ENCODE results near the gene PDRG1.
"Not testable (repeated sequence)": the region's sequence is repeated elsewhere in the genome, so short reads cannot be mapped to it uniquely, and the experiment has no call there.

Gene PDRG1

DNA sequence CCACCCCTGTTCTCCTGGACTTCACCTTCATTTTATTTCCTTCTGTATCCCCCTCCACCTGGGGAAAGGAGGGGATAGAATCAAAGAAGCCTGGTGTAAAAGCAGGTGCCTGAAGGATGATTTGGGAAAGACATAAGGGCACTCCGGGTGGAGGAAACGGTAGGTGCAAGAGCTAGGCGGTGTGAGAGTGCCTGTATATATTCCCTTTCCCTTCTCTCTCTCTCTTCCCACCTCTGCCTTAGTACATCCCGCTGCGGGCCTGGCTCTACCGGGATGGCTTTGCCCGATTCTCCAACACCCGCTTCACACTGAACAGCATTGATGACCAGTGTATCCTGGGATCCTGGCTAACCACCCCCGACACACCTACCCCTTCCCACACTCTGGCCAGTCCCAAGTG lies 26.2 kb downstream of the PDRG1 start:
- DNase-seq, result no peak

DNA sequence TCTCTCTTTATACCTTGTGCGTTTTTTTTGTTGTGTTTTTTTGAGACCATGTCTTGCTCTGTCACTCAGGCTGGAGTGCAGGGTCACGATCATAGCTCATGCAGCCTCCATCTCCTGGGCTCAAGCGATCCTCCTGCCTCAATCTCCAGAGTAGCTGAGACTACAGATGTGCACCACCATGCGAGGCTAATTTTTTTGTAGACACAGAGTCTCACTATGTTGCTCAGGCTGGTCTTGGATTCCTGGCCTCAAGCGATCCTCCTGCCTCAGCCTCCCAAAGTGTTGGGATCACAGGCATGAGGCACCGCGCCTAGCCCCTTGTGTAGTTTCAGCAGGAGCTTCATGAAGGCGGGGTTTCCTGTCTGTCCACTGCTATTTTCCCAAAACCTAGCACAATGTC lies 27.3 kb downstream of the PDRG1 start:
- no peak for DNase-seq

DNA sequence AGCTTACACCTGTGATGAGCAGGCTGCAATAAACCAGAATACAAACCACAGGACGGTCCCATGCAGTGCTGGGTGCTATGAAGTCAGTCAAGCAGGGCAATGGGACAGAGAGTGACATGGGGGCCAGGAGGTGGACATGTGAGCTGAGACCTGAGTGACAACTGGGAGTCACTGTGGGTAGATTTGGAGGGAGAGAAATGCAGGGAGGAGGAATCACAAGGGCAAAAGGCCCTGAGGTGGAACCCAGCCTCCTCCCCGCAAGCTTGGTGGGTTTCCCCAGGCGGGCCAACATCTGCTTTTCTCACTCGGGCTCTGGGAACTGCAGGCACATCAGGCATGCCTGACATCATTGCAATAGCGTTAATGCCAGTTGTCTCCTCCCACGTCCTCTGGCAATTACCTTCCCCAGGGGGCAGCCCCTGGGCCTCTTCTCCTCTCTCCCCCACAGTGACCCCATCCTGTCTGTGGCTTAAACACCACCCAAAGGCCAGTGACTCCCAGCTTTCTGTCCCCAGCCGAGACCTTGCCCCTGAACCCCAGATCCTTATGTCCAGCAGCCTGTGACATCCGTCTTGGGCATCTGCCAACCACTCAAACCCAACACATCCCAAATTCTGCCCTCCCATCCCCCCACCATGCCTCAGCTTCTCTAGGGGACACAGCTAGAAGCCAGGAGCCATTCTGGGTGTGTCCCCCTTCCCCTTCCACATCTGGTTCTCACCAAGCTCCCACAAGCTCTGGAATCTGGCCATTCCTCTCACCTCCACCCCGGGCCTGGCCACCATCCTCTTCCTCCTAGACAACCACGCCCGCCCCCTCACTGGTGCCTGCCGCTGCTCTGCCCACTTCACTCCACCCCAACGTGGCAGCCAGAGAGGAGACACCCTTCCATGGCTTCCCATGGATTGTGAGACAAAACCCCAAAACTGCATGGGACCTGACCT lies 28.2 kb downstream of the PDRG1 start:
- DNase-seq, result peak; percentile 89 to 95 (median 92)

DNA sequence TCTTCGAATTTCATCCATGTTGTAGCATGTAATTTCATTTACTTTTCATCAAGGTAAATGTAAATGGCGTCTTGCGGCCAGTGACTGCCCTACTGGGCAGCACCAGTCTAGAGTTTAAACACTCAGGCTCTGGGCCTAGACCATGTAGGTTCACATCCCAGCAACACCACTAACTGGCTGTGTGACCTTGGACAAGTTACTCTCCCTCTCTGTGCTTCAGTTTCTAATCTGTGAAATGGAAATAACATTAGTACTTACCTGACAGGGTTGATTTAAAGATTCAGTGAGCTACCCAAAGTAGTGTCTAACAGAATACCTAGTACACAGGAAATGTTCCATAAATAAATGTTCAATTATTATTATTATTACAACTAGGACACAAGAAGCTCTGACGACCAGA lies 29.3 kb downstream of the PDRG1 start:
- no peak for DNase-seq

DNA sequence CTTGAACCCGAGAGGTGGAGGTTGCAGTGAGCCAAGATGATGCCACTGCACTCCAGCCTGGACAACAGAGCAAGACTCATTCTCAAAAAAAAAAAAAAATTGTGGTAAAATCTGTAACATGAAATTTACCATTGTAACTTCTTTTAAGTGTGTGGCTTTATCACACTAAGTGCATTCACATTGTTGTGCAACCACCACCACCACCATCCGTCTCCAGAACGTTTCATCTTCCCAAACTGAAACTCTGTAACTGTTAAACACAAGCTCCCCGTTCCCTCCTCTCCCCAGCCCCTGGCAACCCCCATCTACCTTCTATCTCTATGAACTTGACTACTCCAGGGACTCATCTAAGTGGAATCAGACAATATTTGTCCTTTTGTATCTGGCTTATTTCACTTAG lies 29.7 kb downstream of the PDRG1 start:
- no peak for DNase-seq

DNA sequence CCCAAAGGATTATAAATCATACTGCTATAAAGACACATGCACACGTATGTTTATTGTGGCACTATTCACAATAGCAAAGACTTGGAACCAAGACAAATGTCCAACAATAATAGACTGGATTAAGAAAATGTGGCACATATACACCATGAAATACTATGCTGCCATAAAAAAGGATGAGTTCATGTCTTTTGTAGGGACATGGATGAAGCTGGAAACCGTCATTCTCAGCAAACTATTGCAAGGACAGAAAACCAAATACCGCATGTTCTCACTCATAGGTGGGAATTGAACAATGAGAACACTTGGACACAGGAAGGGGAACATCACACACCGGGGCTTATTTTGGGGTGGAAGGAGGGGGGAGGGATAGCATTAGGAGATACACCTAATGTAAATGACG lies 30.4 kb downstream of the PDRG1 start:
- not testable (repeated sequence) for DNase-seq

DNA sequence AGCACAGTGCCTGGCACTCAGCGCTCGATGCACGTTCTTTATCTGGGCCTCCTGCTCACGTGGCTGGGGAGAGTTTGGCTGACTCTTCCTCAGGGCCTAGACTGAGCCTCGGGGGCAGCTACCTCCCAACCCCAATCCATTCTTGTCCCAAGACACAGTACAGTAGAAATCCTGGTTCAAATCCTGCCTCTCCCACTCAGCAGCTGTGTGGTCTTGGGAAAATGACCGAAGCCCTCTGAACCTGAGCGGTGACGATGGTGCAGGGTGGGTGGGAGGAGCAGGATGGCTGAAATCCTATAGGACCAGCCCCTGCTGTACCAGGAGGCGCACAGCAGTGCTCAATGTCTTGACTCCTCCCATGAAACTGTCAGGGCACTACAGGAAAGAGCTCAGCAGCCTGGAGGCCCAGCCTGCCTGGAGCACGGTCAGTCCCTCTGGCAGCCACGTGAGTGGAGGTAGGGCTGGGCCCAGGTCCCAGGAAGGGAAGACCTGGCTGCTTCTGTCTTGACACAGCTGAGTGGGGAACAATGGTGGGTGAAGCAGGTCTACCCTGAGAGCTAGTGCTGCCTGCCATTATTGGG lies 31.5 kb downstream of the PDRG1 start:
- DNase-seq, result no peak

DNA sequence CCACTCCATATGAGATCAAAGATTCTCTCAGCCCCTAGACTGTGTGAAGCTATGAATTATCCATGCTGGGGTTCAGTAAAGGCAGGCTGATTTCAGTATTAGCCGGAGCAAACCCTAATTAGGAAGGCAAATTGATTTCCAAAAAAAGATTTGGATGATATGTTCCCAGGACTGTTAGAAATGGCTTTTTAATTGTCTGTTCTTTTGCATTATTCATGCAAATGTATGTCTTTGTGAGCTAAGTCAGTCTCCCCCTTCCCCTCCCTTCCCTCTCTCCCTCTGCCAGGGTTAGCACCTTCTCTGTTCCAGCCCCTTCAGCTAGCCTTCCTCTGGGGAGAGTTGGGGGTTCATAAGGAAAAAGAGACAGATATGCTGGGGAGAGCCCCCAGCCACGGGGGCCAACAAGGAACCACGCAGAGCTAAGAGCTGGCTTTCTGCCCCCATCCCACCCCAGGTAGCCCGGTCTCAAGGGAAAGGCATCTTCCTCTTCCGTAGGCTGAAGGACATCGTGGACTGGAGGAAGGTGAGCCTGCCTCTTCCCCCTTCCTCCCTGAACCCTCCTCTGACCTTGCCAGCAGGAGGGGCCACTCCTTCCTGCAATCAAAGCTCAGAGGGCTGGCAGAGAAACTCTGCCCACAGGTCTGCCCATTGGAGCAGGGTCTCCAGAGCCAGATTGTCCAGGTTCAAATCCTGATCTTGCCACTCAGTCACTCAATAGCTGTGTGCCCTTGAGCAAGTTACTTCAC lies 32.3 kb downstream of the PDRG1 start:
- DNase-seq, result no peak

DNA sequence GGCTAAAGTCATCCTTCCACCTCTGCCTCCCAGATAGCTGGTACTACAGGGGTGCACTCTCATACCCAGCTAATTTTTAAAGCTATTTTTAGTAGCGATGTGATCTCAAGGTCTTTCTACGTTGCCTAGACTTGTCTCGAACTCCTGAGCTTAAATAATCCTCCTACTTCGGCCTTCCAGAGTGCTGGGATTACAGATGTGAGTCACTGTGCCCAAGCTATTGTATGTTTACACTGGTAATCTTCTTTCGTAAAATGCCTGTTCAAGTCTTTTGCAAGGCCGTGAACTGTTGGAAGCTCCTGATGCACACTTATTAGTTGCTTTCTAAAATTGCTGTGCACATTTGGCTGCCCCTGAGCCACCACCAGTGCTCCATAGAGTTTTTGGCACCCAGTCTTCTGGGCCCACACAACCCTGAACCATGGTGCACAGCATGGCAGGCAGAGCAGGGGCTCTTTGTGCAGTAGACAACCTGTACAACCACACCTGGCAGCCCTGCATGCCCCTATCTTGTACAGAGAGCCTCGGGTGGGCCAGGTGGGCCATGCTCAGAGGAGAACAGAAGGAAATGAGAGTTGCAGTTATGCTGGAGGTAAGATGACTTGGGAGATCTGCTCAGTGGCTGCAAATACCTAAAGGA lies 33.3 kb downstream of the PDRG1 start:
- no peak for DNase-seq

DNA sequence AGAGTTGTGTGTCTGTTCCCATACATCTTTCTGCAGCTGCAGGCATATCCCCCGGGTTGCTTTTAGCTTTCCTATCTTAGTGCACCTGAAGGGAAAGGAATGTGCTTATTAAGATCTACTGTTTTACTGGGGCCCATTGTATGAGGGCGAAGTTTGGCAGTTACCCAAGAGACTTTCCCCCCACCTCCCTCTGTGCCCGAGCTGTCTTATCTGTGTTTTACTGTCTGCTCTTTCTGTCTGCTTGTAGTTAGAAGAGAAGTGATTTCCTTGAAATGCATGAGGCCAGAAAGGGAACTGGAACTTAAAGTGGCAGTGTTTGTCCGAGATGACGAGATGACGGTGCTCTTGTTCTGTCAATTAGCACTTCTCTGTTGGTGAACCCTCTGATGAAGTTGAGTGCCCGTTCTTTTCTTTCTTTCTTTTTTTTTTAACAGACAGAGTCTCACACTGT lies 33.9 kb downstream of the PDRG1 start:
- peak; percentile 56 to 88 (median 65) for DNase-seq

DNA sequence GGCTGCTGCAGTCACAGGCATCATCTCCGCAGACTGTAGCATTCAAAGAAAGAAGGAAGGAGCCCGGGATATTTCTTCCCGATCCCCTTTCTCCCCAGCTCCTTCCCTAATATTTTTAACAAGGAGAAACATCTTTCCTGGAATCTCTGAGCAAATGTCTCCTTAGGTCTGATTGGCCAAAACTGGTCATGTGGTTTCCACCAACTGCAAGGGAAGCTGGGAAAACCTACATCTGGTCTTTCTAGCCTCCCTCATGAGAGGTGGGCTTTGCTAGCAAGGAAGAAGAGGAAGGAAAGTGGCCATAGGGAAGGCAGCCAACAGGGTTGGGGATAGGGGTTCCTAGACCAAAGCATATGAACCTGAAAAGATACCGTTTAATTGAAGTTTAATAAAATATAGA lies 35.1 kb downstream of the PDRG1 start:
- no peak for DNase-seq

DNA sequence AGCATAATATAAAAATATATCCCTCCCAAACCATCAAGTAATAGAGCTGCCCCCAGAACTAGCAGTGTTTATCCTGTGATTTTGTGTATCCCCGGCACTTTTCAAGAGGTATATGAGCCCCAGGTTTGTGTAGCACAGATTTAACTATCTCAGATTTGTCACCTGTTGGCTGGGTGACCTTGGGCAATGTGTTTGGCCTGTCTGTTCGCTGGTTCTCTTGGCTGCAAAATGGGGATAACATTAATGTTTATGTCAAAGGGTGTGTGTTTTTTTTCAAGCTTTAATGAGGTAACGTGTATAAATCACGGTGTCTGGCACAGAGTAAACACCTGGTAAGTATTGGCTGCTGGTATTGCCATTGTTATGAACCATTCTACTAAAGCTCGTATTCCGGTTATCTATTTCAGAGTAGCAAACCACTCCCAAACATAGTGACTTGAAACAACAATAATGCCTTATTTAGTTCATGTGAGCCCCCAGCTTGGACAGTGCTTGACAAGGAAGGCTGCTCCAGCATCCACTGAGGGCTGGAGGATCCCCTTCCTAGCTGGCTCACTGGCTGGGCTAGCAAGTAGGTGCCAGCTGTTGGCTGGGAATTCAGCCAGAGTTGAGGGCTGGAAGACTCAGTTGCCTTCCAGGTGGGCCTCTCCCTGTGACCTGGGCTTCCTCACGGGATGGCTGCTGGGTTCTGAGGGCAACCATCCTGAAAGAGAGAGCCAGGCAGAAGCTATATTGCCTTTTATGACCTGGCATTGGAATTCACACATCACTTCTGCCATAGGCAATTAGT lies 36.2 kb downstream of the PDRG1 start:
- no peak for DNase-seq

DNA sequence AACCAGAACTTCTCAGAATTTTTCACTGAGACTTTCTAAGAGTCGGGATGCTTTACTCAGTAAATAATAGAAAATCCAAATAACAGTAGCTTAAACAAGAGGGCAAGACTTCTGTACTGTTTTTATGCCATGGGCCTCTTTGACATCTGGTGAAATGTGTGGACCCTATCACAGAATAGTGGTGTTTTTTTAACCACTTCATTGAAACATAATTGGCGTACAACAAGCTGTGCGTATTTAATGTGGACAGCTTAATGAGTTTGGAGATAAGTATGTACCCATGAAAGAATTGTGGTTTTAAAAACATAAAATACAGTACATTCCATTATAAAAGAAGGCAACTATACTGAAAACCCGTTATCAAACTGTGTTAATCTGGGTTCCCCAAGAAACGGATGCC lies 37.7 kb downstream of the PDRG1 start:
- DNase-seq, result no peak

DNA sequence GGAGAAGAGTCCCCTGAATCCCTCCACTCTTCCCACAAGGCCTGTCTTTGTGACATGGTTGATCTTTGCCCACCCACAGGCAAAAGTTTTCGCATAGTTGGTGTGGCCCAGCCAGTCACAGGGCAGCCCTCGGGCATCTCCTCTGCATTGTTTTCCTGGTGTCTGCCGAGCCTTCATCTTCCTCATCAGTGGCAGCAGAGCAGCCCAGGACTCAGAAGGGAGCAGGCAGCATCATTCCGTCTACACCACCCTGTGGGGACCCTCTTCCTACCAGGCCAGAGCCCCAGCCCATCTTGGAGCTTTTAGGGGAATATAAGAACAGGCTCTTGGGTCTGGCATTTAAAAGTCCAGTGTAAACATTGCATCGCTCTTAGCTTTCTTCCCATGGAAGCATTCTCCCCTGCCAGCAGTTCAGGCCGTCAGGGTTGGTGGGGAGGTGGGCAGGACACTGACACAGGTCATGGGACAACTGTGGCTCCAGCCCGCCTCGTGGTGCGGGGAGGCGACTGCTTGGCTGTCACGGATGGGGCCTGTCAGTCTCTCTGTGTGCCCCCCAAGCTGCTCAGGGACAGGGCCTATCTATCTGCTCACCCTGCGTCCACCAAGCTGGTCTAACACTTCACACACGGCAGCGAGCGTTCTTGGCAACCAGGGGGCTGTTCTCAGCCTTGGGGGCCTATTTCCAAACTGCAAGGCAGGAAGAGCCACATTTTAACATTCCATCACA lies 38.3 kb downstream of the PDRG1 start:
- DNase-seq, result no peak

DNA sequence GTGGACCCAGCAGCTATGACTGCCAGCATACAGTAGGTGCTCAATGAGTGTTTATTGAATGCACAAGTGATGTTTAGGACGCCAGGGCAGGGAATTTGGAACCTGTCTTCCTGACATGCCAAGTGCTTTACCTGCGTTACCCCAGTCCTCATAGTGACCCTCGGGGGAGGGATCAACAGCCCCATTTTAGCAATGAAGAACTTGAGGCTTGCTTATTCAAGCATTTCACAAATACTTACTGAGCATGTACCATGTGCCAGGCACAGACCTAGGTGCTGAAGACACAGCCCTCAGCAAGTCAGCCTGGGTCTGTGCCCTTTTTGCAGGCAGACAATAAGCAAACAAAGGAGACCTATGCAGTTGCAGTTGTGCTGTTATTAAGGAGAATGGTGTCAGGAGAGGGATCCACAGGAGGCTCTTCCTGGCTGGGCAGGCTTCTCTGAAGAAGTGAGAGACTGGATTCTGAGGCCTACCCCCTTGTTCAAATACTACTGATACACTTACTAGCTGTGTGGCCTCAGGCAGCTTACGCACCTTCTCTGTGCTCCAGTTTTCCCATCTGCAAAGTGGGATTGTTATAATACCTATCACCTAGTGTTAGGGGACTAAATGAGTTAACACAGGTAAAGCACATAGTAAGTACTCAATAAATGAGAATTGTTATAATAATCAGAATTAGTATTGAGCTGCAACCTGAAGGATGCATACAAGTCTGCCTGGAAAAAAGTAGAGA lies 41.6 kb downstream of the PDRG1 start:
- DNase-seq, result no peak

DNA sequence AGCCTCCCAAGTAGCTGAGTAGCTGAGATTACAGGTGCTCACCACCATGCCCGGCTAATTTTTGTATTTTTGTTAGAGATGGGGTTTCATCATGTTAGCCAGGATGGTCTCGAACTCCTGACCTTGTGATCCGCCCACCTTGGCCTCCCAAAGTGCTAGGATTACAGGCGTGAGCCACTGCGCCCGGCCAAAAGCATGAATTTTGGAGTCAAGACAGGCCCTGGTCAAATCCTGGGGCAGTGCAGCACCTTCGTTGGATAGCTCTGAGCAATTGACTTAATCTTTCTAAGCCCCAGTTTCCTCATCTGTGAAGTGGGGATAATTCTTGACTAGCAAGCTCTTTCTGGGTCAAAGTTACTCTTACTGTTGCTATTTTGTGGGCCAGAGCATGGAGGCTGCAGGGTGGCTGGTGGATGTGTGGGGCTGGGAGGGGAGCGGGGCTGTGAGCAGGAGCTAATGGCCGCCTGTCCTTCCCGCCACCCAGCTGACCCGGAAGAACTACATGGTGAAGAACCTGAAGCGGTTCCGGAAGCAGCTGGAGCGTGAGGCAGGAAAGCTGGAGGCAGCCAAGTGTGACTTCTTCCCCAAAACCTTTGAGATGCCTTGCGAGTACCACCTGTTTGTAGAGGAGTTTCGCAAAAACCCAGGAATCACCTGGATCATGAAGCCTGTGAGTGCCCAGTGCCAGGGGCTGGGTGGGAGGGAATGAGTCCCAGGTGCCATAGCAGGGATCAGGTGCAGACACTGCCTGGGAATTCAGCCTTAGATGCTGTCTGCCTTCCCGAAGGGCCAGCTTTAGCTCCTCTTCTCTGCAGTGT lies 42.4 kb downstream of the PDRG1 start:
- DNase-seq, result no peak

DNA sequence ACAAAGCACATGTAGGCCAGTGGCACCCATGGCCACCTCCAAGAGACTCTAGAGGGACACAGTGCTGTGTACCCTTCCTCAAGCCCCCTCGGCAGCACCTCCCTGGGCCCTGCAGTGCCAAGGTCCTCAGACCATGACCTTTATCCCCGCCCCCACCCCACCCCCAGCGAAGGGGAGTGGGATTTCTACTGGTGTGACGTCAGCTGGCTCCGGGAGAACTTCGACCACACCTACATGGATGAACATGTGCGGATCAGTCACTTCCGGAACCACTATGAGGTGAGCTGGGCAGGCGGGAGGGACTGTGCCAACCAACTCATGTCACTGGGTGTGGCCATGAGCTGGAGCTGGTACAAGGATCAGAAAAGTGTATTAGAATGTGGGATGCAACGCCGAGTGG lies 43.4 kb downstream of the PDRG1 start:
- DNase-seq, result no peak

DNA sequence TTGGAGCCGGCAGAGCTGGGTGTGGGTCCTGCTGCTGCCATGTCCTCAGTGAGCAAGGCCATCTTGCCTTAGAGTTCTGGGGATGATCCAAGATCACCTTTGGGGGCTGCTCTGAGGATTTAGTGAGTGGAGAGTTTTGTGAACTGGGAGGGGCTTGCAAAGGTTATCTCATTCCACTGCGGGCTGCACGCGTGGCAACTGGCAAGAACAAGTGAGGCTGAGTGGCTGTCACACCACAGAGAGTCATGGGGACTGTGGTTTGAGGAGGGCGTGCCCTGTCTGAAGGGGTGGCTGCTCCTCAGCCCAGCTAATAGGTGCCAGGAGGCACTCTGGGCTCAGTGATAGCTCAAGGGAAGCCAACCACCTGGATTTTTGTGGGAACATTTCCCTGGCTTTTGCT lies 43.8 kb downstream of the PDRG1 start:
- DNase-seq, result no peak

DNA sequence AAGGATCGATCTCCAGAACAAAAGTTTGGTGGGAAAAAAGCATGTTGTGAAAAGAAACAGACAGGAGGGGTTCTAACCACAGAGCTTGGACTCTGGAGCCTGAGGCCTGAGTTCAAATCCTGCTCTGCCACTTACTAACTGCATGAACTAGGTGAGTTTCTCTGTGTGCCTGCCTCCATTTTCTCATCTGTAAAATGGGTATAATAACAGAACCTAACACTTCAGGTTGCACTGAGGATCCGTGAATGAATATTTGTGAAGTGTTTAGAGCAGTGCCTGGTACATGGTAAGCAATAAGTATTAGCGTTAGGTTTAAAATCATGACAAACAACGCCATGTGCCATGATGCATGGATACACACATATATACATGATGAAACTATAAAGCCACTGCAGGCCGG lies 44.8 kb downstream of the PDRG1 start:
- no peak for DNase-seq

DNA sequence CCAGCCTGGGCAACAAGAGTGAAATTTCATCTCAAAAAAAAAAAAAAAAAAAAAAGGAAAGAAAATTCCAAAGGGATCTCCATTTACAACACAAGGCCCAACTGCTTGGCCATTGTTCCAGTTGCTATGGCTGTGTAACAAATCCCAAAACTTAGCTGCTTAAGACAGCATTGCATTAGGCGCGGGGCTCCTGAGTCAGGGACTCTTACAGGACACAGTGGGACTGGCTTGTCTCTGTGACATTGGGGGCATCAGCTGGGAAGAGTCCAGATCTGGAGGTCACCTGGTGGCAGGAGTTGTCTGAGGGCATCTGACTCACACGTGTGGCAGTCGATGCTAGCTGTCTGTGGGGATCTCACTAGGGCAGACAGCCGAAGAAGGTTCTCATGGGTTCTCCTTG lies 45.8 kb downstream of the PDRG1 start:
- no peak for DNase-seq

Measured in suppressor macrophage treated with lipopolysaccharide for 1 hour (primary cell).